PC-3 (cell line): Measurements from ENCODE around the gene POLDIP3. TPM values are rescaled to one million over a fixed set of nuclear protein-coding genes. Genes with fewer than 3 reads are reported as not detected.
A peak's percentile ranks its signal among the peaks of the same experiment; 100 is the strongest.

Source experiments
- ATAC-seq: fragments of 200-7000 bp; cut with Tn5 transposase; 2 replicates; pipeline ENCODE4 v1.9.1; 2020; ENCODE audit warnings: mild to moderate bottlenecking, moderate library complexity
- BruUV-seq: library from RNA; stranded (reverse); fragments of 400-500 nt; replicated peaks from 2 replicates; lab custom pipeline; 2021; lab: Mats Ljungman, UMichigan
- CTCF ChIA-PET: fragments of 300-600 bp; sonication (Branson Sonifier 250); formaldehyde crosslinking; loops from one replicate; lab custom pipeline; 2022; ENCODE audit warnings: antibody characterized with exemption; lab: Charles Lee
- POLR2A ChIA-PET: fragments of 300-600 bp; sonication (Branson Sonifier 250); formaldehyde crosslinking; loops from one replicate; lab custom pipeline; 2022; ENCODE audit warnings: antibody characterized with exemption; ENCODE audit not compliant: unreplicated experiment; lab: Charles Lee
- DNase-seq: peaks from one replicate; pipeline ENCODE4 v3.0.0-alpha.2; 2015
- H2AFZ ChIP-seq: fragments of 300-600 bp; sonication (generic); 2 replicates; pipeline ENCODE4 v1.6.0; 2016; ENCODE audit warnings: antibody characterized with exemption, low read length
- H3F3A ChIP-seq: fragments of 300-600 bp; sonication (generic); one replicate; pipeline ENCODE4 v1.6.0; 2017; ENCODE audit warnings: antibody characterized with exemption, low read length, control low read depth, mild to moderate bottlenecking; ENCODE audit not compliant: unreplicated experiment
- H3K27ac ChIP-seq: fragments of 300-600 bp; sonication (generic); 2 replicates; pipeline ENCODE4 v1.5.1; 2016; ENCODE audit warnings: mild to moderate bottlenecking, low read length
- H3K27me3 ChIP-seq: fragments of 300-600 bp; sonication (generic); 2 replicates; pipeline ENCODE4 v1.6.1; 2016; ENCODE audit warnings: low read length, mixed read lengths
- H3K36me3 ChIP-seq: fragments of 300-600 bp; sonication (generic); 2 replicates; pipeline ENCODE4 v1.6.1; 2016; ENCODE audit warnings: low read depth, mixed run types, low read length, mixed read lengths
- H3K4me1 ChIP-seq: fragments of 300-600 bp; sonication (generic); 2 replicates; pipeline ENCODE4 v1.5.1; 2016; ENCODE audit warnings: low read length; ENCODE audit not compliant: insufficient read depth
- H3K4me2 ChIP-seq: fragments of 300-600 bp; sonication (generic); 2 replicates; pipeline ENCODE4 v1.6.0; 2016; ENCODE audit warnings: low read length
- H3K4me3 ChIP-seq: fragments of 300-600 bp; sonication (generic); 2 replicates; pipeline ENCODE4 v1.5.1; 2016; ENCODE audit warnings: mild to moderate bottlenecking, low read length, mixed read lengths
- H3K79me2 ChIP-seq: fragments of 300-600 bp; sonication (generic); 2 replicates; pipeline ENCODE4 v1.6.1; 2017; ENCODE audit warnings: low read length, mixed read lengths
- H3K9ac ChIP-seq: fragments of 300-600 bp; sonication (generic); 2 replicates; pipeline ENCODE4 v1.6.0; 2016; ENCODE audit warnings: mild to moderate bottlenecking, low read length
- H3K9me2 ChIP-seq: fragments of 300-600 bp; sonication (generic); replicated peaks from 2 replicates; pipeline ENCODE4 v1.6.1; 2016; ENCODE audit warnings: mixed run types, low read length, mixed read lengths
- H3K9me3 ChIP-seq: fragments of 300-600 bp; sonication (generic); 2 replicates; pipeline ENCODE4 v1.6.1; 2016; ENCODE audit warnings: low read length, mixed read lengths
- H4K20me1 ChIP-seq: fragments of 300-600 bp; sonication (generic); 2 replicates; pipeline ENCODE4 v1.6.1; 2016; ENCODE audit warnings: low read length, mixed read lengths
- EZH2 ChIP-seq: fragments of 300-600 bp; sonication (generic); IDR thresholded peaks from one replicate; pipeline ENCODE4 v1.6.1; 2017; ENCODE audit warnings: antibody characterized with exemption, mild to moderate bottlenecking, low read length; ENCODE audit not compliant: unreplicated experiment
- EZH2phosphoT487 ChIP-seq: fragments of 300-600 bp; sonication (generic); IDR thresholded peaks from 2 replicates; pipeline ENCODE4 v1.6.1; 2018; ENCODE audit warnings: mild to moderate bottlenecking, antibody characterized with exemption, low read length, borderline replicate concordance
- intact Hi-C: fragments of 100-400 bp; cut with micrococcal nuclease; formaldehyde crosslinking; loops from 2 replicates; pipeline ENCODE4 v1.9.0; 2023
- total RNA-seq: library from RNA; depleted of rRNA; stranded (reverse); fragments of >200 nt; gene quantifications from 2 replicates; pipeline ENCODE4 v1.2.3, GENCODE V29; 2014
- TF ChIP-seq, protein P1 (sequence below): fragments of 300-600 bp; sonication (generic); conservative IDR thresholded peaks from 2 replicates; pipeline ENCODE4 v1.5.1; 2017; ENCODE audit warnings: antibody characterized with exemption, low read depth, mild to moderate bottlenecking, low read length

The POLDIP3 gene
- total RNA-seq, 1 experiment from 2014 or later, result 32.4 TPM

DNA sequence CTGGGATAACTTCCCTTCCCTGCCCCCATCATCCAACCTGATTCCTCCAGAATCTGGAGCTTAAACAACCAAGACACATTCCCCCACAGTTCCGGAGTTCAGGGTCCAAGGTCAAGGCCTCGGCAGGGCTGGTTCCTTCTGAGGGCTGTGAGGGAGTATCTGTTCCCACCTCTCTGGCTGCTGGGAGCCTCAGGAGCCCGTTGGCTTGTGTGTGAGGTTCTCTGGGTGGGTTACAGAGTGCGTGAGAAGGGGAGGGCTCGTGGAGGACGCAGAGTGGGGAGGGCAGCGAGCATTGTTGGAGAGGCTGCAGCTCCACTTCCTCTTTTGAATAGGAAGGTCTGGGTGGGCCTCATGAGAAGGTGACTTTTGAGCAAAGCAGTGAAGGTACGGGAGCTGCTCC lies 52.4 kb downstream of the POLDIP3 start:
- H3K4me1 ChIP-seq, result no peaks in the 10 kb centered on the region
- no peaks in the 10 kb centered on the region for H3K9me2 ChIP-seq
- DNase-seq, result no peak
- POLR2A ChIA-PET, result no interaction called here
- ATAC-seq, result no peak
- H3K9ac ChIP-seq, result no peak overlapping the region
- H3K27me3 ChIP-seq, result no peaks in the 10 kb centered on the region
- no peak overlapping the region for H3K27ac ChIP-seq
- intact Hi-C loops, result no loop called here
- no TSS peak for BruUV-seq
- H3K4me2 ChIP-seq, result no peak overlapping the region
- no peaks in the 10 kb centered on the region for H4K20me1 ChIP-seq
- no peaks in the 10 kb centered on the region for H3F3A ChIP-seq
- TF ChIP-seq EZH2 (no peak), EZH2phosphoT487 (no peak)
- TF ChIP-seq, protein P1, sequence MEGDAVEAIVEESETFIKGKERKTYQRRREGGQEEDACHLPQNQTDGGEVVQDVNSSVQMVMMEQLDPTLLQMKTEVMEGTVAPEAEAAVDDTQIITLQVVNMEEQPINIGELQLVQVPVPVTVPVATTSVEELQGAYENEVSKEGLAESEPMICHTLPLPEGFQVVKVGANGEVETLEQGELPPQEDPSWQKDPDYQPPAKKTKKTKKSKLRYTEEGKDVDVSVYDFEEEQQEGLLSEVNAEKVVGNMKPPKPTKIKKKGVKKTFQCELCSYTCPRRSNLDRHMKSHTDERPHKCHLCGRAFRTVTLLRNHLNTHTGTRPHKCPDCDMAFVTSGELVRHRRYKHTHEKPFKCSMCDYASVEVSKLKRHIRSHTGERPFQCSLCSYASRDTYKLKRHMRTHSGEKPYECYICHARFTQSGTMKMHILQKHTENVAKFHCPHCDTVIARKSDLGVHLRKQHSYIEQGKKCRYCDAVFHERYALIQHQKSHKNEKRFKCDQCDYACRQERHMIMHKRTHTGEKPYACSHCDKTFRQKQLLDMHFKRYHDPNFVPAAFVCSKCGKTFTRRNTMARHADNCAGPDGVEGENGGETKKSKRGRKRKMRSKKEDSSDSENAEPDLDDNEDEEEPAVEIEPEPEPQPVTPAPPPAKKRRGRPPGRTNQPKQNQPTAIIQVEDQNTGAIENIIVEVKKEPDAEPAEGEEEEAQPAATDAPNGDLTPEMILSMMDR, result no peak
- H3K79me2 ChIP-seq, result no peaks in the 10 kb centered on the region
- no peak overlapping the region for H3K4me3 ChIP-seq
- no peak overlapping the region for H2AFZ ChIP-seq
- H3K36me3 ChIP-seq, result no peaks in the 10 kb centered on the region
- H3K9me3 ChIP-seq, result no peaks in the 10 kb centered on the region
- CTCF ChIA-PET, result no interaction called here

DNA sequence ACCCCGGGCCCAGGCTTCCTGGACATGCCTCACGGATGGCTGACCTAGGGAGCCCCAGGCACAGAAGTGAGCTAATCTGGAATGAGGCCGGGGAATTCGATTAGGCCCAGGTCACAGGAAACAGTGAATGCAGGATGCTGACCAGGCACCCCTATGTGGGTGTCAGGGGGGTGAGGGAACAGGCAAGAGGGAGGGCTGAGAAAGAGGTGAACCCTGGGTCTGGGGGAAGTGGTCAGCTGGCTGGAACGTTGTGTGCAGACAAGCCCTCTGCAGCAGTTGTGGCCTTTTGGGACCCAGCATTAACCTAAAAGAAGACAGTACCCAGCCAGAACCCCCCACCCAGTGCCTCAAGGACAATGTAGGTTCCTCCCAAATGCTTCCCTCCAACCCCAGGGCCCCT lies 52.8 kb downstream of the POLDIP3 start:
- ChIA-PET CTCF (no interaction called here), POLR2A (no interaction called here)
- H3K27ac ChIP-seq, result no peak overlapping the region

DNA sequence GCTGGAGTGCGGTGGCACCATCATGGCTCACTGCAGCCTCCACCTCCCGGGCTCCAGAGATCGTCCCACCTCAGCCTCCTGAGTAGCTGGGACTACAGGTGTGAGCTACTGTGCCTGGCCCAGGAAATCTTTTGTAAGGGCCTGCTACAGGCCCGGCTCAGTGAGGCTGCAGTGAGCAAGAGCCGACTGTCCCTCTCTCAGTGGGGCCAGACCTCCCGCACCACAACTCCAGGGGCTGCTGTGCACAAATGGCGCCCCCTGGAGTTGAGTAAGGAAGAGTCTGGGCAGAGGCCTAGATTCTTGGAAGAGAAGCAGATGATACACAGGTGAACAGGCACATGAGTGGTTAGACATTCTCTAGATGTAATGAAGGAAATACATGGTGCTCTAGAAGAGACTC lies 53.9 kb downstream of the POLDIP3 start:
- intact Hi-C loops, result no loop called here
- Histone ChIP-seq H3K9me3 (no peaks in the 10 kb centered on the region), H3K36me3 (no peaks in the 10 kb centered on the region), H3K79me2 (no peaks in the 10 kb centered on the region), H3K27me3 (no peaks in the 10 kb centered on the region), H3F3A (no peaks in the 10 kb centered on the region), H2AFZ (no peak overlapping the region), H3K4me1 (no peaks in the 10 kb centered on the region), H3K9ac (no peak overlapping the region), H4K20me1 (no peaks in the 10 kb centered on the region), H3K4me3 (no peak overlapping the region), H3K27ac (no peak overlapping the region), H3K4me2 (no peak overlapping the region), H3K9me2 (no peaks in the 10 kb centered on the region)
- ChIA-PET POLR2A (no interaction called here), CTCF (no interaction called here)
- BruUV-seq, result no TSS peak
- no peak for DNase-seq
- TF ChIP-seq, protein P1, result peak; percentile 55
- no peak for TF ChIP-seq EZH2phosphoT487
- no peak; the same call in 1 of the 2 replicates for ATAC-seq

More for the DNA sequence above, 52.8 kb downstream of the POLDIP3 start:
- BruUV-seq, result no TSS peak
- H3K4me2 ChIP-seq, result no peak overlapping the region
- H3K4me1 ChIP-seq, result no peaks in the 10 kb centered on the region
- no peaks in the 10 kb centered on the region for H3K9me3 ChIP-seq
- intact Hi-C loops, result no loop called here
- H3K36me3 ChIP-seq, result no peaks in the 10 kb centered on the region
- TF ChIP-seq EZH2, result no peak
- no peak for TF ChIP-seq EZH2phosphoT487
- TF ChIP-seq, protein P1, result no peak
- no peak overlapping the region for H2AFZ ChIP-seq
- H3K9me2 ChIP-seq, result no peaks in the 10 kb centered on the region
- no peak overlapping the region for H3K9ac ChIP-seq
- H3F3A ChIP-seq, result no peaks in the 10 kb centered on the region
- ATAC-seq (no peak), DNase-seq (no peak)
- H3K79me2 ChIP-seq, result no peaks in the 10 kb centered on the region
- H4K20me1 ChIP-seq, result no peaks in the 10 kb centered on the region
- no peak overlapping the region for H3K4me3 ChIP-seq
- H3K27me3 ChIP-seq, result no peaks in the 10 kb centered on the region
